Endothelial cell of umbilical vein (primary cell): ENCODE data around the gene HOXD8. TPM values are rescaled to one million over a fixed set of nuclear protein-coding genes. Genes with fewer than 3 reads are reported as not detected.

ENCODE experiments used
- BruUV-seq: library from RNA; stranded (reverse); fragments of 400-500 nt; replicated peaks from 2 replicates; lab custom pipeline; 2021; lab: Mats Ljungman, UMichigan
- CTCF ChIA-PET: fragments of 300-600, 350-600 bp; sonication (Branson Sonifier 250); formaldehyde crosslinking; loops from one replicate; lab custom pipeline; 2021; ENCODE audit warnings: antibody characterized with exemption, inconsistent platforms; lab: Charles Lee
- POLR2A ChIA-PET: fragments of 300-600, 350-600 bp; sonication (Branson Sonifier 250); formaldehyde crosslinking; loops from one replicate; lab custom pipeline; 2021; ENCODE audit warnings: antibody characterized with exemption, inconsistent platforms; lab: Charles Lee
- DNase-seq: peaks from one replicate; pipeline ENCODE4 v3.0.0-alpha.2; 2011; ENCODE audit warnings: low read depth, low spot score
- FAIRE-seq: peaks from 2 replicates; lab custom pipeline; 2011; peaks lifted over from hg19 to GRCh38; lab: Jason Lieb, UNC
- H2AFZ ChIP-seq: 2 replicates; pipeline ENCODE4 v1.6.0; 2012; ENCODE audit warnings: low read depth, low read length, control low read depth, inconsistent platforms
- H3K27ac ChIP-seq: 2 replicates; pipeline ENCODE4 v1.5.1; 2011; ENCODE audit warnings: low read depth, mild to moderate bottlenecking, control low read depth, low read length, moderate library complexity; ENCODE audit not compliant: insufficient read depth
- H3K27me3 ChIP-seq, 2 experiments: 2 replicates each; pipeline versions ENCODE4 v1.6.0 to v1.6.1; 2011; ENCODE audit warnings: low read length in 2 of 2, mixed read lengths in 1 of 2; ENCODE audit not compliant: control insufficient read depth in 2 of 2, insufficient read depth in 2 of 2
- H3K36me3 ChIP-seq, 2 experiments: 2 replicates in 1 of 2; 3 replicates in 1 of 2; pipeline ENCODE4 v1.5.1; 2011; ENCODE audit warnings: low read length in 2 of 2, mild to moderate bottlenecking in 1 of 2, moderate library complexity in 1 of 2; ENCODE audit not compliant: control insufficient read depth in 2 of 2, insufficient read depth in 2 of 2; ENCODE audit errors: extremely low read depth in 1 of 2
- H3K4me1 ChIP-seq: 3 replicates; pipeline ENCODE4 v1.5.1; 2011; ENCODE audit warnings: mild to moderate bottlenecking, low read length; ENCODE audit not compliant: control insufficient read depth, insufficient read depth; ENCODE audit errors: extremely low read depth
- H3K4me2 ChIP-seq: 2 replicates; pipeline ENCODE4 v1.6.1; 2011; ENCODE audit warnings: low read length, control low read depth, mixed read lengths; ENCODE audit not compliant: insufficient read depth
- H3K4me3 ChIP-seq, 3 experiments: fragments of 200-600 bp in 1 of 3; sonication (generic), shearing (Covaris generic) in 1 of 3; replicated peaks in 1 of 3; 2 replicates each; pipeline ENCODE4 v1.5.1; 2011 to 2016; ENCODE audit warnings: control low read depth in 3 of 3, low read length in 3 of 3, mild to moderate bottlenecking in 2 of 3, inconsistent platforms in 1 of 3, low read depth in 1 of 3, moderate library complexity in 1 of 3; ENCODE audit not compliant: insufficient read depth in 1 of 3
- H3K79me2 ChIP-seq: 2 replicates; pipeline ENCODE4 v1.6.0; 2012; ENCODE audit warnings: low read length, inconsistent platforms; ENCODE audit not compliant: control insufficient read depth, insufficient read depth
- H3K9ac ChIP-seq: replicated peaks from 2 replicates; pipeline ENCODE3; 2011; ENCODE audit warnings: low read length, control low read depth; ENCODE audit not compliant: insufficient read depth; ENCODE audit errors: extremely low read depth
- H3K9me1 ChIP-seq: replicated peaks from 3 replicates; pipeline ENCODE4 v1.6.0; 2011; ENCODE audit warnings: mild to moderate bottlenecking, low read length; ENCODE audit not compliant: control insufficient read depth, insufficient read depth; ENCODE audit errors: extremely low read depth
- H3K9me3 ChIP-seq: replicated peaks from 2 replicates; pipeline ENCODE4 v1.5.1; 2012; ENCODE audit warnings: low read length, inconsistent platforms; ENCODE audit not compliant: control insufficient read depth, insufficient read depth
- H4K20me1 ChIP-seq: replicated peaks from 2 replicates; pipeline ENCODE3; 2011; ENCODE audit warnings: mild to moderate bottlenecking, low read length; ENCODE audit not compliant: control insufficient read depth, insufficient read depth; ENCODE audit errors: extremely low read depth
- FOS ChIP-seq: IDR thresholded peaks from 2 replicates; pipeline ENCODE4 v1.6.1; 2011; ENCODE audit warnings: mild to moderate bottlenecking, low read length, moderate library complexity, borderline replicate concordance; ENCODE audit not compliant: insufficient read depth
- GATA2 ChIP-seq: IDR thresholded peaks from 2 replicates; pipeline ENCODE4 v1.7.0; 2011; ENCODE audit warnings: low read depth, mild to moderate bottlenecking, moderate library complexity, mixed read lengths, low read length; ENCODE audit not compliant: insufficient read length, insufficient read depth
- JUN ChIP-seq: IDR thresholded peaks from 2 replicates; pipeline ENCODE4 v1.6.1; 2011; ENCODE audit warnings: borderline replicate concordance, low read depth; ENCODE audit not compliant: insufficient read length, insufficient read depth
- MYC ChIP-seq: IDR thresholded peaks from one replicate; pipeline ENCODE4 v1.6.1; 2011; ENCODE audit warnings: mild to moderate bottlenecking, low read depth, low read length
- POLR2AphosphoS5 ChIP-seq: IDR thresholded peaks from 2 replicates; pipeline ENCODE4 v1.6.1; 2012; ENCODE audit warnings: low read depth, mild to moderate bottlenecking, control low read depth, low read length, moderate library complexity; ENCODE audit not compliant: insufficient read depth
- dilution Hi-C: fragments of 300-500 bp; cut with MboI; formaldehyde crosslinking; loops from one replicate; pipeline ENCODE4 v1.15.0; 2019; ENCODE audit warnings: low sequenced_read_pairs; ENCODE audit not compliant: extremely low pct_ligation_motif_present
- intact Hi-C: fragments of 100-400 bp; cut with micrococcal nuclease; formaldehyde crosslinking; loops from one replicate; pipeline ENCODE4 v1.10.0; 2022
- polyA plus RNA-seq, 4 experiments: library from polyadenylated mRNA; depleted of rRNA in 3 of 4; stranded (reverse) in 3 of 4; unstranded in 1 of 4; fragments of >200 nt; gene quantifications; 2 replicates each; pipeline versions ENCODE4 v1.2.1 to v1.2.3, GENCODE V29; 2011 to 2012; ENCODE audit warnings: missing spikeins in 1 of 4
- total RNA-seq: library from RNA; stranded (reverse); gene quantifications from 2 replicates; pipeline ENCODE4 v1.2.3, GENCODE V29; 2021
- TF ChIP-seq, protein P1 (sequence below), 2 donors: IDR thresholded peaks; 1 replicate in 1 of 2; 2 replicates in 1 of 2; pipeline ENCODE4 v1.5.1; 2011; ENCODE audit warnings: low read length in 2 of 2, mild to moderate bottlenecking in 2 of 2, moderate library complexity in 2 of 2, control low read depth in 1 of 2, inconsistent platforms in 1 of 2, low read depth in 1 of 2; ENCODE audit not compliant: insufficient read depth in 1 of 2; ENCODE audit errors: extremely low read depth in 1 of 2

Gene HOXD8
- total and polyA plus RNA-seq, 2 donors (not counting 3 experiments of a cell fraction or from before 2014, with no cell fraction given): 6.4 to 15.6 TPM

DNA sequence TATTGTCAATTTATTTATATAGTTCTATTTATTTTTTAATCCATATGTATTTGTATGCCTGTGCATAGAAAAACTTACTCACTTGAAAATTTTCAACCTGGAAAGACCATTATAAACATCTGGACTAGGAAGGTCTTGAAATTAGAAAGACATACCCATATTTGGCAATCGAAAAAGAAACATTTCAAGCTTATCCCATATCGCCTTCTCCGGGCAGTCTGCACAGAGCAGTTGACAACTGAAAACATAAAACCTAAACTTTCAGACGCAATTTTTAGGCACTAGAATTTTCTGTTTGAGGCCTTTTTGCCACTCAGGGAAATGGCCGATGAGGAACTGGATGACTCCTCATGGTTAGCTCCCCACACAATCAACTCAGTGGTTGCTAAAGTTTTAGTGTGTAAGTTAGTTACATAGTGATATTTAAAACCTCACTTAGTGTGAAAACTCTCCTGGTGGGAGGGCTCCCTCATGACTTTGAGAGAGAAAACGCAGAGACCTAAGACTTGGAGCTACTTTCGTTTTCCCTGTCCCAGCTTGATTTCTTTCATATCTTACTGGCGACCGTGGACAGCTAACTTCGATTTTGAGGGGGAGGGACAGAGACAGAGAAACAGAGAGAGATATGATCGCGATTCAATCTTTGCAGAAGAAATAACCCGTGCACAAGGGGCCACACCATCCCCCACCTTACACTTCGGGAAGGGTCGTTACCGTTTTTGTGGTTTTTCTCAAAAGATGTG, 33.1 kb upstream of the HOXD8 start:
- ChIA-PET CTCF (interaction anchor here (0.8 to 6.0 kb wide), 16 partner anchors 9 to 1634 kb away, joined by 3 to 113 read pairs (median 10); no protein-coding TSS in a partner anchor), POLR2A (no interaction called here)
- BruUV-seq: no TSS peak
- peak; percentile 26 for FAIRE-seq
- Histone ChIP-seq H3K79me2 (no peaks in the 10 kb centered on the region), H2AFZ (no peak overlapping the region), H3K4me3 (no peak overlapping the region), H3K36me3 (no peaks in the 10 kb centered on the region), H3K4me2 (peak overlapping the region; percentile 34), H3K27ac (no peak overlapping the region), H3K9me1 (no peaks in the 10 kb centered on the region), H4K20me1 (peaks cover 6% of the 10 kb centered on the region), H3K9me3 (no peaks in the 10 kb centered on the region), H3K27me3 (peaks cover 88 to 97% of the 10 kb centered on the region in 2 experiments), H3K4me1 (peaks cover 5% of the 10 kb centered on the region), H3K9ac (no peak overlapping the region)
- dilution Hi-C loops (no loop called here), intact Hi-C loops (loop anchor here (2.0 to 5.0 kb wide), 3 partner anchors 16 to 1394 kb away; no protein-coding TSS in a partner anchor)
- TF ChIP-seq FOS: no peak
- no peak for TF ChIP-seq GATA2
- TF ChIP-seq POLR2AphosphoS5: no peak
- TF ChIP-seq, protein P1, sequence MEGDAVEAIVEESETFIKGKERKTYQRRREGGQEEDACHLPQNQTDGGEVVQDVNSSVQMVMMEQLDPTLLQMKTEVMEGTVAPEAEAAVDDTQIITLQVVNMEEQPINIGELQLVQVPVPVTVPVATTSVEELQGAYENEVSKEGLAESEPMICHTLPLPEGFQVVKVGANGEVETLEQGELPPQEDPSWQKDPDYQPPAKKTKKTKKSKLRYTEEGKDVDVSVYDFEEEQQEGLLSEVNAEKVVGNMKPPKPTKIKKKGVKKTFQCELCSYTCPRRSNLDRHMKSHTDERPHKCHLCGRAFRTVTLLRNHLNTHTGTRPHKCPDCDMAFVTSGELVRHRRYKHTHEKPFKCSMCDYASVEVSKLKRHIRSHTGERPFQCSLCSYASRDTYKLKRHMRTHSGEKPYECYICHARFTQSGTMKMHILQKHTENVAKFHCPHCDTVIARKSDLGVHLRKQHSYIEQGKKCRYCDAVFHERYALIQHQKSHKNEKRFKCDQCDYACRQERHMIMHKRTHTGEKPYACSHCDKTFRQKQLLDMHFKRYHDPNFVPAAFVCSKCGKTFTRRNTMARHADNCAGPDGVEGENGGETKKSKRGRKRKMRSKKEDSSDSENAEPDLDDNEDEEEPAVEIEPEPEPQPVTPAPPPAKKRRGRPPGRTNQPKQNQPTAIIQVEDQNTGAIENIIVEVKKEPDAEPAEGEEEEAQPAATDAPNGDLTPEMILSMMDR (IDR thresholded peaks at IDR 0.05; ENCODE audit: extremely low read depth in 1 of 2, insufficient read depth in 1 of 2, low read depth in 1 of 2, low read length in 2 of 2): no peak
- TF ChIP-seq JUN: no peak
- no peak for TF ChIP-seq MYC
- peak; percentile 46 for DNase-seq
